Medulla oblongata (tissue), 1 donor: Measurements from ENCODE around the gene ZNF805.
"Not testable (repeated sequence)": the region's sequence is repeated elsewhere in the genome, so short reads cannot be mapped to it uniquely, and the experiment has no call there.

Experiments
- DNase-seq: peaks from one replicate; pipeline ENCODE4 v3.0.0-alpha.2; 2015; ENCODE audit errors: extremely low spot score

ZNF805 gene

GRCh38 chr19:57240311-57241090 is at the start of gene ZNF805:
ZNF805 (plus strand) TSS chr19:57240632; CDS start chr19:57240892, 260 bp downstream.
- peak; percentile 95 for DNase-seq

GRCh38 chr19:57191141-57192076 is 49.0 kb upstream of the ZNF805 start, which contains the start of gene ZNF264:
ZNF264 (plus strand) TSS chr19:57191500; CDS start chr19:57191914, 414 bp downstream.
- DNase-seq: peak; percentile 82

GRCh38 chr19:57192077-57192420 is 48.4 kb upstream of the ZNF805 start:
- no peak for DNase-seq

GRCh38 chr19:57192993-57193392 is 47.4 kb upstream of the ZNF805 start:
- DNase-seq: no peak

- not testable (repeated sequence) for DNase-seq
Observed at GRCh38 chr19:57197874-57198273, 42.6 kb upstream of the ZNF805 start.

- DNase-seq: no peak
Observed at GRCh38 chr19:57202160-57202559, 38.3 kb upstream of the ZNF805 start.

GRCh38 chr19:57210381-57210780 is 30.1 kb upstream of the ZNF805 start:
- DNase-seq: peak; percentile 16

GRCh38 chr19:57212109-57212508 is 28.3 kb upstream of the ZNF805 start:
- no peak for DNase-seq

- no peak for DNase-seq
Observed at GRCh38 chr19:57227502-57227901, 12.9 kb upstream of the ZNF805 start.

- no peak for DNase-seq
Observed at GRCh38 chr19:57231686-57232085, 8.7 kb upstream of the ZNF805 start.

- DNase-seq: no peak
Observed at GRCh38 chr19:57233207-57233606, 7.2 kb upstream of the ZNF805 start.

GRCh38 chr19:57239982-57240310 is 486 bp upstream of the ZNF805 start:
- no peak for DNase-seq

GRCh38 chr19:57241176-57241575 is 744 bp downstream of the ZNF805 start:
- DNase-seq: peak; percentile 2

- no peak for DNase-seq
Observed at GRCh38 chr19:57242821-57243220, 2.4 kb downstream of the ZNF805 start.

- DNase-seq: no peak
Observed at GRCh38 chr19:57244513-57244912, 4.1 kb downstream of the ZNF805 start.

GRCh38 chr19:57245066-57245465 is 4.6 kb downstream of the ZNF805 start:
- no peak for DNase-seq

- DNase-seq: no peak
Observed at GRCh38 chr19:57245959-57246358, 5.5 kb downstream of the ZNF805 start.

- DNase-seq: no peak
Observed at GRCh38 chr19:57248646-57249045, 8.2 kb downstream of the ZNF805 start.

GRCh38 chr19:57249329-57249728 is 8.9 kb downstream of the ZNF805 start:
- DNase-seq: no peak

GRCh38 chr19:57253767-57254166 is 13.3 kb downstream of the ZNF805 start:
- DNase-seq: not testable (repeated sequence)

GRCh38 chr19:57262044-57262443 is 21.6 kb downstream of the ZNF805 start:
- DNase-seq: no peak

GRCh38 chr19:57263244-57263741 is 22.9 kb downstream of the ZNF805 start:
- no peak for DNase-seq

- DNase-seq: no peak
Observed at GRCh38 chr19:57267291-57267690, 26.9 kb downstream of the ZNF805 start.
